HFF-Myc (cell line): ENCODE data around the gene ICAM5.

Source experiments
- DNase-seq: peaks from one replicate; pipeline ENCODE4 v3.0.0-alpha.2; 2011; ENCODE audit warnings: low read depth; ENCODE audit errors: extremely low read depth
- H3K4me3 ChIP-seq: replicated peaks from 2 replicates; pipeline ENCODE4 v1.5.1; 2011; ENCODE audit warnings: low read depth, mild to moderate bottlenecking, control low read depth, low read length
- TF ChIP-seq, protein P1 (sequence below): IDR thresholded peaks from 2 replicates; pipeline ENCODE4 v1.5.1; 2012; ENCODE audit warnings: mild to moderate bottlenecking, low read depth, low read length, control low read depth; ENCODE audit errors: missing control alignments

Gene ICAM5

DNA sequence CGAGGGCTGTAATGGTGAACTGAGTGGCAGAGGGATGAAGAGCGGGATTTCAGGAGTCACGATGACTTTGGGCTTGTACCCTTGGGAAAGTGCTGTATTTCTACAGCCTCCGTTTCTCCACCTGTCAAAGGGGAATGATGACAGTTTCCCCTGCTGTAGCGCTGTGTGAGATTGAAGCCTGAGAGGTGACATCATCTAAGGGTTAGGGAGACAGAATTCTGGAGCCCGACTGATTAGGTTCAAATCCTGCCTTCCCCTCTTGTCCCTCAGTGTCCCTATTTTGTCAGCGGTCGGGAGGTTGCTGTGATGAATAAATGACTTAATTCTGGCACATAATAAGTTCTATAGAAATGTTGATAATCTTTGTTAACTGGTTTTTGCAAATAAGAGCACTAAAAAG lies 37.0 kb upstream of the ICAM5 start:
- TF ChIP-seq, protein P1, sequence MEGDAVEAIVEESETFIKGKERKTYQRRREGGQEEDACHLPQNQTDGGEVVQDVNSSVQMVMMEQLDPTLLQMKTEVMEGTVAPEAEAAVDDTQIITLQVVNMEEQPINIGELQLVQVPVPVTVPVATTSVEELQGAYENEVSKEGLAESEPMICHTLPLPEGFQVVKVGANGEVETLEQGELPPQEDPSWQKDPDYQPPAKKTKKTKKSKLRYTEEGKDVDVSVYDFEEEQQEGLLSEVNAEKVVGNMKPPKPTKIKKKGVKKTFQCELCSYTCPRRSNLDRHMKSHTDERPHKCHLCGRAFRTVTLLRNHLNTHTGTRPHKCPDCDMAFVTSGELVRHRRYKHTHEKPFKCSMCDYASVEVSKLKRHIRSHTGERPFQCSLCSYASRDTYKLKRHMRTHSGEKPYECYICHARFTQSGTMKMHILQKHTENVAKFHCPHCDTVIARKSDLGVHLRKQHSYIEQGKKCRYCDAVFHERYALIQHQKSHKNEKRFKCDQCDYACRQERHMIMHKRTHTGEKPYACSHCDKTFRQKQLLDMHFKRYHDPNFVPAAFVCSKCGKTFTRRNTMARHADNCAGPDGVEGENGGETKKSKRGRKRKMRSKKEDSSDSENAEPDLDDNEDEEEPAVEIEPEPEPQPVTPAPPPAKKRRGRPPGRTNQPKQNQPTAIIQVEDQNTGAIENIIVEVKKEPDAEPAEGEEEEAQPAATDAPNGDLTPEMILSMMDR: no peak
- peak overlapping the region; percentile 98 for H3K4me3 ChIP-seq
- no peak for DNase-seq

DNA sequence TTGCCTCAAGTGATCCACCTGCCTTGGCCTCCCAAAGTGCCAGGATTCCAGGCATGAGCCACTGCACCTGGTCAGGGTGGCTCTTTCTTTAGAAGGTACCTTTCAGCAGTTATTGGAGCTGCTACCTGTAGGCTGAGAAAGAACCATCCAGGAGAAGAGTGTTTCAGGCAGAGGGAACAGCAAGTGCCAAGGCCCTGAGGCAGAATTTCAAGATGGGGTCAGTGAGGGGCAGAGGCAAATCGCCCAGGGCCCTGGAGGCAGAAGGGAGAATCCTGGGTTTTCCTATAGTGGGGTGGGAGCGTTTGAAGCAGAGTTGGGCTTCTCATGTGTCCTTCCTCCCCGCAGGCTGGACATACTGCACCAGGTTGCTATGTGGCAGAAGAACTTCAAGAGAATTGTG lies 35.5 kb upstream of the ICAM5 start:
- DNase-seq: no peak
- H3K4me3 ChIP-seq: no peak overlapping the region
- TF ChIP-seq, protein P1: no peak

DNA sequence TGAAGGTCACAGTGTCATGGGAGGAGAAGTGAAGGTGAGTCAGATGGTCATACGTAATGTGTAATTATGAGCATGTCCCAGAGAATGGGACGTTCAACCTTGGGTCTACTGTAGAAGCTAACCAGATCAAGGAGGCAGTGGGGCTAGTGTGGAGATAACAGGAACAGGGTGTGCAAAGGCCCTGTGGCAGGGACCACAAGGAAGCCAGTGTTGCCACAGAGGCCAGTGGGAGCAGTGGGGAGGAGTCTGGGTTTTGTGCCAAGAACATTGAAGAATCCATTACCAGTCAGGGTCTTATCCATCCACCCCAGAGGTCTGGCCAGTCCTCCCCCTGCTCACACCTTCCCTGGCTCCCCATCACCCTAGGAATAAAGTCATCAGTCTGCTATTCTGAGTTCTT lies 34.4 kb upstream of the ICAM5 start:
- no peak for DNase-seq
- H3K4me3 ChIP-seq: no peak overlapping the region
- TF ChIP-seq, protein P1: no peak

DNA sequence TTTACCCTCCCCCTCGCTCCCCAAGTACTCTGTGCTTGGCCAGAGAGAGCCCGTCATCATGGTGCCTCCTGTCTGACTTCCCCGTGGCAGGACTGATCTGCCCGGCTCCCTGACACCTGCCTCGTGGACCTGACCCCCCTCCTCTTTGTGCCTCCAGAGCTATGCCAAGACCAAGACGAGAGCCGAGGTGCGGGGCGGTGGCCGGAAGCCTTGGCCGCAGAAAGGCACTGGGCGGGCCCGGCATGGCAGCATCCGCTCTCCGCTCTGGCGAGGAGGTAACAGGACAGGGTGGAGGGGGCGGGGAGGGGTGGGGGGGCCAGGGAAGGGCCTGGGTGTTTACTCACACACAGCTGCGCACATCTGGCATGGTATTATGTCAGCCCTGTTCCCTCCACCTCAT lies 33.2 kb upstream of the ICAM5 start:
- no peak for DNase-seq
- TF ChIP-seq, protein P1: no peak
- no peak overlapping the region for H3K4me3 ChIP-seq

DNA sequence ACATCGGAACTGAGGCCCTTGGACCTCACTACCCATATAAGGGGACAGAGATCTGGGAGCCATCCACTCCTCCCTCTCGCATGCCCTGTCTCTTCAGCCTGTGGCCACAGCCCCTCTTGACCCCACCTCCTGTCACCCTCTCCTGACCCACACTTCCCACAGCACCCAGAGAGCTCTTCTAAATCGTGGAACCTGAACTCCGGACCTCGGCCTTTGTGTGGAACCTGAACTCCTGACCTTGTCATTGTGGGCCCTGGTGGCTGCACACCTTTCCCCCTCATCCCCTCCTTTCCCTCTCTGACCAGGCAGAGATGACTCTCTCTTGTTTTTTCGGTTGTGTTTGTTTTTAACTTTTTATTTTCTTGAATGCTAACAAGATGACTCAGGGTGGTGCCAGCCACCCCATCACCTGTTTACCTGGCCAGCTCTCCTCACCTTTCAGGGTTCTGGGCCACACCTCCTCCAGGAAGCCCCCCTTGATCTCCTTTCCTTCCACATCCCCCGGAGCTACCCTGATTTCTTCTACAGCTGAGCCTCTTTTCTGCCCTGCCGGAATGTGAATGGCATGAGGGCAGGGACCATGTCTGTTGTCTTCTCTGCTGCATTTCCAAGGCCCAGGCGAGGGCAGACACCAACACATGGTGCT lies 32.7 kb upstream of the ICAM5 start:
- DNase-seq: no peak
- TF ChIP-seq, protein P1: no peak

DNA sequence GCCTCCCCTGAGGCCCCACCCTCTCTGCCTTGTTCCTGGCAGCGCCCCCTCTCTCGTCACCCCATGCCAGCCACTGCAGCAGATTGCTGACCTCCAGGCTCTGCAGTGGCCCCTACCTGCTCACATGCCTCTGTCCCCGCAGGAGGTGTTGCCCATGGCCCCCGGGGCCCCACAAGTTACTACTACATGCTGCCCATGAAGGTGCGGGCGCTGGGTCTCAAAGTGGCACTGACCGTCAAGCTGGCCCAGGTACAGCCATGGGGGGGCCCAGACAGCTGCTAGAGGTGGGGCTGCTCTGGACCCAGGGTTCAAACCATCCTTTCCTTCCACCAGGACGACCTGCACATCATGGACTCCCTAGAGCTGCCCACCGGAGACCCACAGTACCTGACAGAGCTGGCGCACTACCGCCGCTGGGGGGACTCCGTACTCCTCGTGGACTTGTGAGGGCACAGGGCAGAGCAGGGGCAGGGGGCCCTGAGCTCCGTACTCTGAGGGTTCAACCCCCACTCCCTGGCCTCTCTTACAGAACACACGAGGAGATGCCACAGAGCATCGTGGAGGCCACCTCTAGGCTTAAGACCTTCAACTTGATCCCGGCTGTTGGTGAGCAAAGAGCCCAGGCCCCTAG lies 31.6 kb upstream of the ICAM5 start:
- TF ChIP-seq, protein P1: no peak
- no peak overlapping the region for H3K4me3 ChIP-seq
- DNase-seq: no peak

More for the DNA sequence above, 32.7 kb upstream of the ICAM5 start:
- H3K4me3 ChIP-seq: no peak overlapping the region
